ENCODE data around the gene SMIM20.
A peak's percentile ranks its signal among the peaks of the same experiment; 100 is the strongest.
"Not testable (repeated sequence)": the region's sequence is repeated elsewhere in the genome, so short reads cannot be mapped to it uniquely, and the experiment has no call there.

Gene SMIM20

DNA sequence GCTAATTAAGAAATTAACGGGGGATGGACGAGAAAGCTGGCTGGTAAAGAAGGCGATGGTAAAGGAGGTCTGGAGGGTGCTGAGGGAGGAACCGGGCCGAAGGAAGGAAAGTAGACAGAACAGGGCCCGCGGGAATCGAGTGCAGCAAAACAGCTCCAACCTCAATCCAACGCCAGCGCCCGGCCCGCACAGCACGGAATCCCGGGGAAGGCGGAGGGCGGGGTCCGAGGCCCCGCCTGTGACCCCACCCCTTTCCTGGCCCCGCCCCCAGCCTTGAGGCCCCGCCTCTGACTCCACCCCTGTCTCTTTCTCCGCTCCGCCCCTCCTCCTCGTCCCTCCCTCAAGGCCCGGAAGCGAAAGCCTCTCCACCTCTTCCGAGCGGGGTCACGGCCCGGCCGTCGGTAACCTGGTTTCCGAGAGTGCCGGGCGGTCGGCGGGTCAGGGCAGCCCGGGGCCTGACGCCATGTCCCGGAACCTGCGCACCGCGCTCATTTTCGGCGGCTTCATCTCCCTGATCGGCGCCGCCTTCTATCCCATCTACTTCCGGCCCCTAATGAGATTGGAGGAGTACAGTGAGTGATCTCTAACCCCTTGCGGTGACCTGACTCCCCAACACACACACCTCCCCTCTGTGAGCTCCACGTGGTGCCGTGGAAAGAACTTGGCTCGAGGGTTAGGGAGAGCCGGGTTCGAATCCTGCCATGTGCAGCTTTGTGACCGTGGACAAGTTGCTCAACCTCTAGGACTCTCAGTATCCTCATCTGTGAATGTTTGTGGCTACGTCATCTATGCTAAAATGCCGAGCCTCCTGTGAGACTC is at the start of gene SMIM20:
SMIM20 (plus strand) TSS at position 370 of the 819 bp plus-strand sequence; CDS start at position 464, 94 bp downstream.
- Histone ChIP-seq H3K9me3 (ENCODE audit: control insufficient read depth, insufficient read depth, low read length) (no peaks in the 10 kb centered on the region), H4K20me1 (ENCODE audit: control insufficient read depth, insufficient read depth, low read depth, low read length) (no peaks in the 10 kb centered on the region), H3K36me3 (ENCODE audit: control insufficient read depth, low read length) (peaks cover 17% of the 10 kb centered on the region), H3K27me3 (ENCODE audit: control insufficient read depth, low read length) (no peaks in the 10 kb centered on the region), H3K4me1 (ENCODE audit: control insufficient read depth, low read length) (peaks cover 43% of the 10 kb centered on the region), H3K9me2 (replicated peaks; ENCODE audit: control insufficient read depth, low read length) (no peaks in the 10 kb centered on the region), H3K27ac (ENCODE audit: low read depth, low read length) (peak within 1 kb of the TSS; percentile 72), H3K79me2 (ENCODE audit: control insufficient read depth, low read length) (peaks cover 49% of the 10 kb centered on the region), H3K4me3 (ENCODE audit: low read length) (peak within 1 kb of the TSS; percentile 90), H3F3A (ENCODE audit: control insufficient read depth, insufficient read depth) (0 out of 2 replicates have a peak, but pooled peaks cover 3% of the 10 kb centered on the region), H3K4me2 (ENCODE audit: low read length) (peak within 1 kb of the TSS; percentile 98)
- TF ChIP-seq EZH2phosphoT487 (IDR thresholded peaks at IDR 0.05; ENCODE audit: borderline replicate concordance, low read length) = no peak
- TF ChIP-seq, protein P1, sequence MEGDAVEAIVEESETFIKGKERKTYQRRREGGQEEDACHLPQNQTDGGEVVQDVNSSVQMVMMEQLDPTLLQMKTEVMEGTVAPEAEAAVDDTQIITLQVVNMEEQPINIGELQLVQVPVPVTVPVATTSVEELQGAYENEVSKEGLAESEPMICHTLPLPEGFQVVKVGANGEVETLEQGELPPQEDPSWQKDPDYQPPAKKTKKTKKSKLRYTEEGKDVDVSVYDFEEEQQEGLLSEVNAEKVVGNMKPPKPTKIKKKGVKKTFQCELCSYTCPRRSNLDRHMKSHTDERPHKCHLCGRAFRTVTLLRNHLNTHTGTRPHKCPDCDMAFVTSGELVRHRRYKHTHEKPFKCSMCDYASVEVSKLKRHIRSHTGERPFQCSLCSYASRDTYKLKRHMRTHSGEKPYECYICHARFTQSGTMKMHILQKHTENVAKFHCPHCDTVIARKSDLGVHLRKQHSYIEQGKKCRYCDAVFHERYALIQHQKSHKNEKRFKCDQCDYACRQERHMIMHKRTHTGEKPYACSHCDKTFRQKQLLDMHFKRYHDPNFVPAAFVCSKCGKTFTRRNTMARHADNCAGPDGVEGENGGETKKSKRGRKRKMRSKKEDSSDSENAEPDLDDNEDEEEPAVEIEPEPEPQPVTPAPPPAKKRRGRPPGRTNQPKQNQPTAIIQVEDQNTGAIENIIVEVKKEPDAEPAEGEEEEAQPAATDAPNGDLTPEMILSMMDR (IDR thresholded peaks at IDR 0.05; ENCODE audit: low read depth, low read length, poor library complexity, severe bottlenecking) = no peak

DNA sequence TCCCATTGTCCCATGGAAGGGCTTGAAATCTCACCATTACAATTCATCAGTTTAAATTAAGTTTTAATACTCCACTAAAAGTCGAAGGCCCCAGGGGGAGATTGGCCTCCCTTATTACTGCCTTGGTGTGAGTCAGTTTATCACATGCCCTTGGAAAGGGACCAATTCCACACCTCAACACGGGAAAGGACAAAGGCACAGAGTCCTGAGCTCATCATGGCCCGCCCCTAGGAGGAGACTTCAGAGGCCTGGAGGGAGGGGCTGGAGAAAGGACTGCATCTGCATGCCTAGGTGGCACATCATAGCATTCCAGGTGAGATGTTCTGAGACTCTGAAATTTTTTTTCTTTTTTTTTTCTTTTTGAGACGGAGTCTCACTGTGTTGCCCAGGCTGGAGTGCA is 48.4 kb upstream of the SMIM20 start:
- Histone ChIP-seq H3K9me3 (ENCODE audit: control insufficient read depth, insufficient read depth, low read length) (no peaks in the 10 kb centered on the region), H3K4me3 (ENCODE audit: low read length) (peak overlapping the region; percentile 92), H3K4me2 (ENCODE audit: low read length) (peak overlapping the region; percentile 96), H3K9me2 (replicated peaks; ENCODE audit: control insufficient read depth, low read length) (no peaks in the 10 kb centered on the region), H4K20me1 (ENCODE audit: control insufficient read depth, insufficient read depth, low read depth, low read length) (0 out of 2 replicates have a peak, but pooled peaks cover 4% of the 10 kb centered on the region), H3F3A (ENCODE audit: control insufficient read depth, insufficient read depth) (peaks cover 65% of the 10 kb centered on the region), H3K4me1 (ENCODE audit: control insufficient read depth, low read length) (peaks cover 75% of the 10 kb centered on the region), H3K79me2 (ENCODE audit: control insufficient read depth, low read length) (peaks cover 87% of the 10 kb centered on the region), H3K27ac (ENCODE audit: low read depth, low read length) (peak overlapping the region; percentile 98), H3K36me3 (ENCODE audit: control insufficient read depth, low read length) (peaks cover 75% of the 10 kb centered on the region), H3K27me3 (ENCODE audit: control insufficient read depth, low read length) (no peaks in the 10 kb centered on the region)
- TF ChIP-seq, protein P1 (IDR thresholded peaks at IDR 0.05; ENCODE audit: low read depth, low read length, poor library complexity, severe bottlenecking) = no peak
- TF ChIP-seq EZH2phosphoT487 (IDR thresholded peaks at IDR 0.05; ENCODE audit: borderline replicate concordance, low read length) = no peak

DNA sequence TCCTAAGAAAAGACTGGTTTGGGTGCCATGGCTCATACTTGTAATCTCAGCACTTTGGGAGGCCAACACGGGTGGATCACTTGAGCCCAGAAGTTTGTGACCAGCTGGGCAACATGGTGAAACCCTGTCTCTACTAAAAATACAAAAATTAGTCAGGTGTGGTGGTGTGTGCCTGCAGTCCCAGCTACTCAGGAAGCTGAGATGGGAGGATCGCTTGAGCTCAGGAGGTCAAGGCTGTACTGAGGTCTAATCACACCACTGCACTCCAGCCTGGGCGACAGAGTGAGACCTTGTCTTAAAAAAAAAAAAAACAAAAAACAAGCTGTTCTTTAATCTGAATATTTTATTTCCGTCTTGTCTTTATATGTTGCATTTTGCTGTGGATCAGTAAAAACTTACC is 47.6 kb upstream of the SMIM20 start:
- H3K9me3 ChIP-seq (ENCODE audit: control insufficient read depth, insufficient read depth, low read length); H3K27me3 ChIP-seq (ENCODE audit: control insufficient read depth, low read length); H3K9me2 ChIP-seq (replicated peaks; ENCODE audit: control insufficient read depth, low read length); H4K20me1 ChIP-seq (ENCODE audit: control insufficient read depth, insufficient read depth, low read depth, low read length): not testable (repeated sequence)
- Histone ChIP-seq H3K36me3 (ENCODE audit: control insufficient read depth, low read length) (peaks cover 67% of the 10 kb centered on the region), H3K27ac (ENCODE audit: low read depth, low read length) (peak overlapping the region; percentile 98), H3K4me3 (ENCODE audit: low read length) (peak overlapping the region; percentile 92), H3F3A (ENCODE audit: control insufficient read depth, insufficient read depth) (peaks cover 66% of the 10 kb centered on the region), H3K79me2 (ENCODE audit: control insufficient read depth, low read length) (peaks cover 79% of the 10 kb centered on the region), H3K4me2 (ENCODE audit: low read length) (peak overlapping the region; percentile 96), H3K4me1 (ENCODE audit: control insufficient read depth, low read length) (peaks cover 77% of the 10 kb centered on the region)

DNA sequence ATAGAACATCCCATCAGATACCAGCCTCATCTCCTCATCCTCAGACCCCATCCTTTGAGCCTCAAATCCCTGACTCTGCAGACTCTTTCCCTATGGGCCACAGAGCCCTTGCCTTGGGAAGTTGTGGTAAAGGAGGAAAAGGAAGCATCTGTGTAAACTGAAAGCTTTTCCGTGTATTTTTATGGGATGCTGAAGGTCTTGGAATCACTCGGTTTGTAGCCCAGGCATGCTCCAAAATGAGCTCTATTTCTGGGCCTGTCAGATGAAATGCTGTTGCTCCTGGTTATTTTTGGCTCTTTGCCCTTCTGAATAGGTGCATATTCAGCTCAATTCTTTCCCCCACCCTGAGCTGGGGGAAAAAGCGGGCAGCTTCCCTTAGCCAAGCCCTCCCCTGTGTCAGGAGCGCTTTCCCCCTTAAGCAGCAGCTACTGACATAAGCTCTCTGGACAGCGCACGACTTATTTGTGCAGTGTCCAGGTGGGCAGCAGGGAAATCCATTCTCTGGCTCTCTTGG is 46.2 kb upstream of the SMIM20 start:
- no peak for TF ChIP-seq EZH2phosphoT487 (IDR thresholded peaks at IDR 0.05; ENCODE audit: borderline replicate concordance, low read length)
- TF ChIP-seq, protein P1 (IDR thresholded peaks at IDR 0.05; ENCODE audit: low read depth, low read length, poor library complexity, severe bottlenecking) = no peak
- Histone ChIP-seq H4K20me1 (ENCODE audit: control insufficient read depth, insufficient read depth, low read depth, low read length) (no peaks in the 10 kb centered on the region), H3K9me3 (ENCODE audit: control insufficient read depth, insufficient read depth, low read length) (no peaks in the 10 kb centered on the region), H3K36me3 (ENCODE audit: control insufficient read depth, low read length) (peaks cover 55% of the 10 kb centered on the region), H3K27ac (ENCODE audit: low read depth, low read length) (peak overlapping the region; percentile 98), H3F3A (ENCODE audit: control insufficient read depth, insufficient read depth) (peaks cover 70% of the 10 kb centered on the region), H3K79me2 (ENCODE audit: control insufficient read depth, low read length) (peaks cover 77% of the 10 kb centered on the region), H3K4me3 (ENCODE audit: low read length) (peak overlapping the region; percentile 92), H3K9me2 (replicated peaks; ENCODE audit: control insufficient read depth, low read length) (no peaks in the 10 kb centered on the region), H3K27me3 (ENCODE audit: control insufficient read depth, low read length) (no peaks in the 10 kb centered on the region), H3K4me2 (ENCODE audit: low read length) (peak overlapping the region; percentile 96), H3K4me1 (ENCODE audit: control insufficient read depth, low read length) (peaks cover 91% of the 10 kb centered on the region)

Measured in DOHH2 (cell line).